GM12874 (cell line): ENCODE data around the gene PPP1R3F.

Source experiments
- CTCF ChIP-seq: IDR thresholded peaks from 2 replicates; pipeline ENCODE4 v1.5.1; 2011; ENCODE audit warnings: low read depth, mild to moderate bottlenecking, control low read depth, low read length, moderate library complexity; ENCODE audit not compliant: insufficient read depth

The PPP1R3F gene

DNA sequence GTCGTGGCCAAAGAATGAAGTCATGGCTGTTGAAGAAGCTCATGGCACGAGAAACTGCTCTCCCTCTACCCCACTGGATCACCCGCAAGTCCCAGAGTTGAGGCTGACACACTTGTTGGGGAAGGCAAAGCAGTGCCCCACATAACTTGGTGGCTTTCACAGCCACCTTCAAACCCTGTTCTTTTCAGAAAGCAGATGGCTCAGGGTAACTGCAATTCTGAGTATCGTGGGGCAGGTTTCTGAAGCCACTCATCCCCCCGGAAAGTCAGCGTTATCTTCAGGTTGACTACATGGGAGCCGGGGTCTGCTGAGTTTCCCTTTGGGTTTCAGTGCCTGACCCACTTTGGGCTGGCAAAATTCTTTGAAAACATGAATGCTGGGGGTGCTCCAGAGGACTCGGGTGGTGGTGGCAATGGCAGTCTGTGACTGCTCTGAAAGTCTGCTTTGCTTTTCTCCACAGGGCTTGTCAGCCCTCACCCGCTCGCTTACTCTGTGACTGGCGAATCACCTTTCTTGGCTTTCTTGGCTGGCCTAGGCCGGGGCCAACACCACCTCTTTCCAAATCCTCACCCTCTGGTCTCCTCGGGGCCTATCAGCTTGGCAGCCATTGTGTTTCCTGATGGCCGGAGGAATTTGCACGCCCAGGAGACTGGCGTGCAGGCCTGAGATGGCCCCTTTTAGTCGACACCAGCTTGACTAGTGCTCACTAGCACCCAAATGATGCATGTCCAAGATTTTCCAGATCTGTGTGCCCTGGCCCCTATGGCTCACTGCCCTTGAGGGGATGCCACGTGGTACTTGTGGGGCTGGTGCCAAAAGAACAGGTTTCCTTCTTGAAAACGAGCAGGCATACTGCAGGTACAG is 7.3 kb downstream of the PPP1R3F start:
- TF ChIP-seq CTCF = no peak

DNA sequence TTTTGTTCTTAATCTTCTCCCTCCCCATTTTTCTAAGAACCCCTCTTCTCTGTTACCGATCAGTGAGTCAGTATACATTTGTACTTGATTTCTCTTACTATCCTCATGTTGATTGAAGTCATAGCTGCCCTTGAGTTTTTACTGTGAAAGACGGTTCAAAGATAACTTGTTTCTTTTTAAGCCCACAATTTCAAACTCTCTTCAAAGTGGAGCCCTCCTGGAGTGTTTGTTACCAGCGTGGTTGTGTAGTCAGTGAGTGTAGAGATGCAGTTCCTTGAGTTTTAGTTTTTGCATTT is 7.9 kb downstream of the PPP1R3F start:
- no peak for TF ChIP-seq CTCF

- TF ChIP-seq CTCF = no peak
Observed at GRCh38 chrX:49278081-49278480, 8.5 kb downstream of the PPP1R3F start.

DNA sequence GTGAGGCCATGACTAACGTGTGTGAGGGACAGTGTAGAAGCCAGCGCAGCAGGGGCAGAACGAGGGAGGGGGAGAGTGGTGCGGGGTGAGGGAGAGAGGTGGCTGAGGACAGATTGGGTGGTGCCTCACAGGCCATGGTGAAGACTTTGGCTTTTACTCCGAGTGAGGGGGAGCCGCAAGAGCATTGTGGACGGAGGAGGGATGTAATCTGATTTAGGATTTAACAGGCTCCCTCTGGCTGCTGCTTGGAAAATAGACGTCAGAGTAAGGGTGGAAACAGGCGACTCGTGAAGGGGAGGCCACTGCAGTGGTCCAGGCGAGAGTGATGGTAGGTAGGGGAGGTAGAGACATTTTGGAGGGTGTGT is 13.0 kb downstream of the PPP1R3F start:
- TF ChIP-seq CTCF = no peak

GRCh38 chrX:49284212-49284611 is 14.6 kb downstream of the PPP1R3F start:
- TF ChIP-seq CTCF = no peak

GRCh38 chrX:49286136-49286535 is 16.5 kb downstream of the PPP1R3F start:
- no peak for TF ChIP-seq CTCF

GRCh38 chrX:49286581-49286980 is 17.0 kb downstream of the PPP1R3F start:
- no peak for TF ChIP-seq CTCF
